ENCODE data around the gene OXER1. TPM values are rescaled to one million over a fixed set of nuclear protein-coding genes. Genes with fewer than 3 reads are reported as not detected.

The OXER1 gene
- total RNA-seq, 1 experiment from 2014 or later = 0.10 TPM

- Histone ChIP-seq H3K9me3 (ENCODE audit: control insufficient read depth, insufficient read depth, low read depth, low read length) (no peaks in the 10 kb centered on the region), H3K4me1 (ENCODE audit: control insufficient read depth, insufficient read depth, low read length) (no peaks in the 10 kb centered on the region), H3K27ac (ENCODE audit: low read length) (no peak overlapping the region), H3K36me3 (ENCODE audit: control insufficient read depth, insufficient read depth, low read length) (no peaks in the 10 kb centered on the region), H3K4me3 (ENCODE audit: low read depth in 2 of 2, low read length in 2 of 2) (no peak overlapping the region), H3K27me3 (ENCODE audit: control insufficient read depth, insufficient read depth, low read length) (no peaks in the 10 kb centered on the region)
- no TSS peak for BruUV-seq (replicated peaks)
- intact Hi-C loops (cut with micrococcal nuclease; ENCODE audit: unreplicated experiment) = no loop called here
- in situ Hi-C loops (cut with HindIII; ENCODE audit: low pct_unique_long_range_greater_than_20kb, low sequenced_read_pairs) = no loop called here
- TF ChIP-seq POLR2AphosphoS5 (IDR thresholded peaks at IDR 0.05; ENCODE audit: low read depth, low read length) (no peak), SIN3A (IDR thresholded peaks at IDR 0.05; ENCODE audit: borderline replicate concordance, insufficient read depth, low read depth, low read length) (no peak), REST (IDR thresholded peaks at IDR 0.05; ENCODE audit: insufficient read depth in 1 of 2, low read depth in 2 of 2, low read length in 1 of 2) (no peak), CTCF (IDR thresholded peaks at IDR 0.05) (no peak), TCF7L2 (IDR thresholded peaks at IDR 0.05; ENCODE audit: low read depth, low read length) (no peak)
- ChIA-PET CTCF (interaction anchor here (0.7 kb wide), 1 partner anchor 12 kb away, joined by 3 read pairs; no protein-coding TSS in a partner anchor), POLR2A (no interaction called here)
- no peak for DNase-seq (ENCODE audit: low read depth, low spot score)
- no peak for ATAC-seq
These were observed 821 bp downstream of the OXER1 start for GRCh38 chr2:42762823-42763804.

GRCh38 chr2:42762155-42762554, 1.8 kb downstream of the OXER1 start:
- ATAC-seq = no peak

More at GRCh38 chr2:42762155-42762554, 1.8 kb downstream of the OXER1 start:
- ChIA-PET CTCF (no interaction called here), POLR2A (no interaction called here)
- H3K36me3 ChIP-seq (ENCODE audit: control insufficient read depth, insufficient read depth, low read length) = no peaks in the 10 kb centered on the region
- no peak for TF ChIP-seq SIN3A (IDR thresholded peaks at IDR 0.05; ENCODE audit: borderline replicate concordance, insufficient read depth, low read depth, low read length)
- TF ChIP-seq REST (IDR thresholded peaks at IDR 0.05; ENCODE audit: insufficient read depth in 1 of 2, low read depth in 2 of 2, low read length in 1 of 2) = no peak
- no peak for TF ChIP-seq POLR2AphosphoS5 (IDR thresholded peaks at IDR 0.05; ENCODE audit: low read depth, low read length)
- no peak for TF ChIP-seq TCF7L2 (IDR thresholded peaks at IDR 0.05; ENCODE audit: low read depth, low read length)
- TF ChIP-seq CTCF (IDR thresholded peaks at IDR 0.05) = no peak
- no peaks in the 10 kb centered on the region for H3K9me3 ChIP-seq (ENCODE audit: control insufficient read depth, insufficient read depth, low read depth, low read length)
- H3K4me1 ChIP-seq (ENCODE audit: control insufficient read depth, insufficient read depth, low read length) = no peaks in the 10 kb centered on the region
- in situ Hi-C loops (cut with HindIII; ENCODE audit: low pct_unique_long_range_greater_than_20kb, low sequenced_read_pairs) (no loop called here), intact Hi-C loops (cut with micrococcal nuclease; ENCODE audit: unreplicated experiment) (no loop called here)
- no peak overlapping the region for H3K27ac ChIP-seq (ENCODE audit: low read length)
- no peaks in the 10 kb centered on the region for H3K27me3 ChIP-seq (ENCODE audit: control insufficient read depth, insufficient read depth, low read length)
- DNase-seq (ENCODE audit: low read depth, low spot score) = no peak
- no TSS peak for BruUV-seq (replicated peaks)
- no peak overlapping the region for H3K4me3 ChIP-seq (ENCODE audit: low read depth in 2 of 2, low read length in 2 of 2)

All from Panc1 (cell line).